Activated T-cell treated with anti-CD3 and anti-CD28 coated beads, Interleukin-2, amount 50 U/mL, for 24 hours (primary cell): Measurements from ENCODE around the gene MMP24.
"Not testable (repeated sequence)": the region's sequence is repeated elsewhere in the genome, so short reads cannot be mapped to it uniquely, and the experiment has no call there.

ENCODE experiments used
- DNase-seq: peaks from one replicate; pipeline ENCODE4 v3.0.0-alpha.2; 2020
- H3K27ac Mint-ChIP-seq: 2 replicates; pipeline ENCODE4 v1.8.0; 2020; ENCODE audit warnings: mild to moderate bottlenecking, mixed read lengths
- H3K27me3 Mint-ChIP-seq: 2 replicates; pipeline ENCODE4 v1.8.0; 2020; ENCODE audit warnings: mixed read lengths
- H3K36me3 Mint-ChIP-seq: 2 replicates; pipeline ENCODE4 v1.8.0; 2020; ENCODE audit warnings: low read depth, mixed read lengths
- H3K4me1 Mint-ChIP-seq: 2 replicates; pipeline ENCODE4 v1.8.0; 2020; ENCODE audit warnings: low read depth, mixed read lengths
- H3K4me3 Mint-ChIP-seq: 2 replicates; pipeline ENCODE4 v1.8.0; 2020; ENCODE audit warnings: mild to moderate bottlenecking, moderate library complexity, mixed read lengths
- H3K9me3 Mint-ChIP-seq: 2 replicates; pipeline ENCODE4 v1.8.0; 2020; ENCODE audit warnings: mixed read lengths

The MMP24 gene

GRCh38 chr20:35238735-35239134 lies 12.2 kb downstream of the MMP24 start:
- Mint-ChIP-seq H3K27ac (no peak overlapping the region), H3K9me3 (no peaks in the 10 kb centered on the region), H3K36me3 (peaks cover 15% of the 10 kb centered on the region), H3K27me3 (no peaks in the 10 kb centered on the region), H3K4me3 (no peak overlapping the region), H3K4me1 (no peaks in the 10 kb centered on the region)
- no peak for DNase-seq

GRCh38 chr20:35240083-35240810 lies 13.8 kb downstream of the MMP24 start:
- no peaks in the 10 kb centered on the region for H3K27me3 Mint-ChIP-seq
- H3K4me3 Mint-ChIP-seq: no peak overlapping the region
- H3K4me1 Mint-ChIP-seq: no peaks in the 10 kb centered on the region
- H3K9me3 Mint-ChIP-seq: no peaks in the 10 kb centered on the region
- peaks cover 11% of the 10 kb centered on the region for H3K36me3 Mint-ChIP-seq
- H3K27ac Mint-ChIP-seq: no peak overlapping the region
- DNase-seq: no peak

GRCh38 chr20:35240811-35241293 lies 14.4 kb downstream of the MMP24 start:
- DNase-seq: no peak
- Mint-ChIP-seq H3K4me1 (no peaks in the 10 kb centered on the region), H3K36me3 (peaks cover 9% of the 10 kb centered on the region), H3K4me3 (no peak overlapping the region), H3K27me3 (no peaks in the 10 kb centered on the region), H3K9me3 (no peaks in the 10 kb centered on the region), H3K27ac (no peak overlapping the region)

GRCh38 chr20:35243317-35243716 lies 16.8 kb downstream of the MMP24 start:
- Mint-ChIP-seq H3K9me3 (no peaks in the 10 kb centered on the region), H3K4me1 (no peaks in the 10 kb centered on the region), H3K4me3 (no peak overlapping the region), H3K36me3 (no peaks in the 10 kb centered on the region), H3K27me3 (no peaks in the 10 kb centered on the region), H3K27ac (no peak overlapping the region)
- DNase-seq: no peak

GRCh38 chr20:35243986-35244385 lies 17.5 kb downstream of the MMP24 start:
- H3K27ac Mint-ChIP-seq: no peak overlapping the region
- H3K4me1 Mint-ChIP-seq: no peaks in the 10 kb centered on the region
- no peak for DNase-seq
- no peak overlapping the region for H3K4me3 Mint-ChIP-seq
- H3K27me3 Mint-ChIP-seq: no peaks in the 10 kb centered on the region
- H3K36me3 Mint-ChIP-seq: no peaks in the 10 kb centered on the region
- H3K9me3 Mint-ChIP-seq: no peaks in the 10 kb centered on the region

- DNase-seq: no peak
- Mint-ChIP-seq H3K27me3 (no peaks in the 10 kb centered on the region), H3K36me3 (no peaks in the 10 kb centered on the region), H3K27ac (no peak overlapping the region), H3K4me1 (peaks cover 9% of the 10 kb centered on the region), H3K9me3 (no peaks in the 10 kb centered on the region), H3K4me3 (no peak overlapping the region)
These were observed 20.2 kb downstream of the MMP24 start for GRCh38 chr20:35246723-35247122.

- no peak overlapping the region for H3K4me3 Mint-ChIP-seq
- H3K36me3 Mint-ChIP-seq: no peaks in the 10 kb centered on the region
- no peaks in the 10 kb centered on the region for H3K9me3 Mint-ChIP-seq
- peaks cover 21% of the 10 kb centered on the region for H3K4me1 Mint-ChIP-seq
- DNase-seq: no peak
- H3K27ac Mint-ChIP-seq: no peak overlapping the region
- H3K27me3 Mint-ChIP-seq: no peaks in the 10 kb centered on the region
These were observed 22.4 kb downstream of the MMP24 start for GRCh38 chr20:35248641-35249475.

GRCh38 chr20:35251613-35251940 lies 25.1 kb downstream of the MMP24 start:
- no peaks in the 10 kb centered on the region for H3K27me3 Mint-ChIP-seq
- DNase-seq: no peak
- H3K36me3 Mint-ChIP-seq: peaks cover 2% of the 10 kb centered on the region
- peaks cover 21% of the 10 kb centered on the region for H3K4me1 Mint-ChIP-seq
- H3K4me3 Mint-ChIP-seq: no peak overlapping the region
- peak overlapping the region; percentile 88 for H3K27ac Mint-ChIP-seq
- H3K9me3 Mint-ChIP-seq: no peaks in the 10 kb centered on the region

GRCh38 chr20:35252037-35252461 lies 25.6 kb downstream of the MMP24 start:
- H3K27me3 Mint-ChIP-seq: no peaks in the 10 kb centered on the region
- no peak overlapping the region for H3K4me3 Mint-ChIP-seq
- no peak for DNase-seq
- peaks cover 21% of the 10 kb centered on the region for H3K4me1 Mint-ChIP-seq
- H3K9me3 Mint-ChIP-seq: no peaks in the 10 kb centered on the region
- H3K27ac Mint-ChIP-seq: peak overlapping the region; percentile 88
- peaks cover 2% of the 10 kb centered on the region for H3K36me3 Mint-ChIP-seq

- peaks cover 21% of the 10 kb centered on the region for H3K4me1 Mint-ChIP-seq
- not testable (repeated sequence) for DNase-seq, H3K27me3 Mint-ChIP-seq, H3K36me3 Mint-ChIP-seq, H3K4me3 Mint-ChIP-seq, H3K9me3 Mint-ChIP-seq
- H3K27ac Mint-ChIP-seq: peak overlapping the region; percentile 88
These were observed 26.1 kb downstream of the MMP24 start for GRCh38 chr20:35252598-35252997.

- Mint-ChIP-seq H3K36me3 (peaks cover 2% of the 10 kb centered on the region), H3K4me3 (no peak overlapping the region), H3K9me3 (no peaks in the 10 kb centered on the region), H3K27me3 (no peaks in the 10 kb centered on the region), H3K4me1 (peaks cover 21% of the 10 kb centered on the region), H3K27ac (no peak overlapping the region)
- no peak for DNase-seq
These were observed 26.5 kb downstream of the MMP24 start for GRCh38 chr20:35253010-35253409.

GRCh38 chr20:35254448-35254999 lies 28.0 kb downstream of the MMP24 start:
- no peaks in the 10 kb centered on the region for H3K27me3 Mint-ChIP-seq
- DNase-seq: no peak
- peaks cover 21% of the 10 kb centered on the region for H3K4me1 Mint-ChIP-seq
- H3K27ac Mint-ChIP-seq: no peak overlapping the region
- H3K4me3 Mint-ChIP-seq: no peak overlapping the region
- H3K36me3 Mint-ChIP-seq: peaks cover 6% of the 10 kb centered on the region
- H3K9me3 Mint-ChIP-seq: no peaks in the 10 kb centered on the region

GRCh38 chr20:35257175-35257909 lies 30.9 kb downstream of the MMP24 start:
- Mint-ChIP-seq H3K4me1 (peaks cover 6% of the 10 kb centered on the region), H3K27me3 (no peaks in the 10 kb centered on the region), H3K9me3 (no peaks in the 10 kb centered on the region), H3K27ac (no peak overlapping the region), H3K36me3 (peaks cover 6% of the 10 kb centered on the region), H3K4me3 (no peak overlapping the region)
- DNase-seq: no peak

- H3K27me3 Mint-ChIP-seq: no peaks in the 10 kb centered on the region
- no peak for DNase-seq
- H3K4me3 Mint-ChIP-seq: no peak overlapping the region
- no peaks in the 10 kb centered on the region for H3K9me3 Mint-ChIP-seq
- no peaks in the 10 kb centered on the region for H3K4me1 Mint-ChIP-seq
- H3K27ac Mint-ChIP-seq: no peak overlapping the region
- H3K36me3 Mint-ChIP-seq: peaks cover 11% of the 10 kb centered on the region
These were observed 33.9 kb downstream of the MMP24 start for GRCh38 chr20:35260426-35260825.
